ENCODE results near the gene MOBP.

The MOBP gene

GRCh38 chr3:39515681-39516441 lies 48.4 kb downstream of the MOBP start:
- Histone ChIP-seq H3K27me3 (replicated peaks) (no peaks in the 10 kb centered on the region), H3K27ac (no peak overlapping the region), H3K36me3 (replicated peaks) (no peaks in the 10 kb centered on the region), H3K4me3 (ENCODE audit: low read depth, low read length) (no peak overlapping the region)
- TF ChIP-seq, protein P1, sequence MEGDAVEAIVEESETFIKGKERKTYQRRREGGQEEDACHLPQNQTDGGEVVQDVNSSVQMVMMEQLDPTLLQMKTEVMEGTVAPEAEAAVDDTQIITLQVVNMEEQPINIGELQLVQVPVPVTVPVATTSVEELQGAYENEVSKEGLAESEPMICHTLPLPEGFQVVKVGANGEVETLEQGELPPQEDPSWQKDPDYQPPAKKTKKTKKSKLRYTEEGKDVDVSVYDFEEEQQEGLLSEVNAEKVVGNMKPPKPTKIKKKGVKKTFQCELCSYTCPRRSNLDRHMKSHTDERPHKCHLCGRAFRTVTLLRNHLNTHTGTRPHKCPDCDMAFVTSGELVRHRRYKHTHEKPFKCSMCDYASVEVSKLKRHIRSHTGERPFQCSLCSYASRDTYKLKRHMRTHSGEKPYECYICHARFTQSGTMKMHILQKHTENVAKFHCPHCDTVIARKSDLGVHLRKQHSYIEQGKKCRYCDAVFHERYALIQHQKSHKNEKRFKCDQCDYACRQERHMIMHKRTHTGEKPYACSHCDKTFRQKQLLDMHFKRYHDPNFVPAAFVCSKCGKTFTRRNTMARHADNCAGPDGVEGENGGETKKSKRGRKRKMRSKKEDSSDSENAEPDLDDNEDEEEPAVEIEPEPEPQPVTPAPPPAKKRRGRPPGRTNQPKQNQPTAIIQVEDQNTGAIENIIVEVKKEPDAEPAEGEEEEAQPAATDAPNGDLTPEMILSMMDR (IDR thresholded peaks at IDR 0.05; ENCODE audit: low read depth, low read length, missing control alignments), result no peak
- DNase-seq, result no peak
- in situ Hi-C loops (cut with HindIII; ENCODE audit: low pct_ligation_motif_present, low sequenced_read_pairs), result no loop called here

DNA sequence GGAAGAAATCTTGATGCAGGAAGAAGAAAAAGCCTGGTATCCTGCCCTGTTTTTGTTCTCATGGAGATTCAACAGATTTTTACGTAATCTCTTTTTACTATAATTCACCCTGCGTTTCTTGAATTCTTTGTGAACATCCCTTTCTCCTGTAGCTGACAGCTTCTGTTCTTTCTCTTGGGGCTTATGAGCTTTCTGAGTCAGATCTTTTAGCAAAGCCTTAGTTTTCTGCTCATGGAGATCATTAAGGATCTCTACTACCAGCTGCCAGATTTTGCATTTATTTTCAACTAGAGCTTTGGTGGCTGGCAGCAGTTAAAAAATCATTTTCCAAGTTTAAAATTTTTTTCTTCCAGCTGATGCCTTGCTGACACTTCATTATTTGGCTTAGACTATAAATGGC lies 51.6 kb downstream of the MOBP start:
- DNase-seq, result no peak
- H3K27ac ChIP-seq, result no peak overlapping the region
- no peak overlapping the region for H3K4me3 ChIP-seq (ENCODE audit: low read depth, low read length)
- H3K27me3 ChIP-seq (replicated peaks), result no peaks in the 10 kb centered on the region
- H3K36me3 ChIP-seq (replicated peaks), result no peaks in the 10 kb centered on the region
- TF ChIP-seq, protein P1 (IDR thresholded peaks at IDR 0.05; ENCODE audit: low read depth, low read length, missing control alignments), result no peak
- in situ Hi-C loops (cut with HindIII; ENCODE audit: low pct_ligation_motif_present, low sequenced_read_pairs), result no loop called here

GRCh38 chr3:39519554-39520288 lies 52.2 kb downstream of the MOBP start:
- in situ Hi-C loops (cut with HindIII; ENCODE audit: low pct_ligation_motif_present, low sequenced_read_pairs), result no loop called here
- Histone ChIP-seq H3K4me3 (ENCODE audit: low read depth, low read length) (no peak overlapping the region), H3K36me3 (replicated peaks) (no peaks in the 10 kb centered on the region), H3K27ac (no peak overlapping the region), H3K27me3 (replicated peaks) (no peaks in the 10 kb centered on the region)
- no peak for DNase-seq
- TF ChIP-seq, protein P1 (IDR thresholded peaks at IDR 0.05; ENCODE audit: low read depth, low read length, missing control alignments), result no peak

DNA sequence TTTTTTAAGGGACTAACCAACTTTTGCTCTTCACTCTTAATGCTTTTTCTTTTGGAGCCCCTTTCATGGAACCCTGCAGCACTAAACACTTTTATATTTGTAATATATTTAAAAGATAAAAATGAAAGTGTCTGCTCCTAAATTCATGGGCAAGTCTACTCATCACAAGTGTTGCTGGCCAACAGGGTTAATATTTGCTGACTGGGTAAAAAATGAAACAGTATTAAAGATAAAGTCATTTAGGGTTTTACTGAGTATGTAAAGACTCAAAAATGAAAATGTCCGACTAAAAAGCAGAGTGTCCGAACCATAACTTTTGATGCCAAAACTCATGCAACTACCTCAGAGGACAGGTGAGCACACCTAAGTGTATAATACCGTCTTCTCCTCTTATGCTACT lies 54.0 kb downstream of the MOBP start:
- Histone ChIP-seq H3K4me3 (ENCODE audit: low read depth, low read length) (no peak overlapping the region), H3K27ac (no peak overlapping the region), H3K27me3 (replicated peaks) (no peaks in the 10 kb centered on the region), H3K36me3 (replicated peaks) (no peaks in the 10 kb centered on the region)
- TF ChIP-seq, protein P1 (IDR thresholded peaks at IDR 0.05; ENCODE audit: low read depth, low read length, missing control alignments), result no peak
- DNase-seq, result no peak
- in situ Hi-C loops (cut with HindIII; ENCODE audit: low pct_ligation_motif_present, low sequenced_read_pairs), result no loop called here

DNA sequence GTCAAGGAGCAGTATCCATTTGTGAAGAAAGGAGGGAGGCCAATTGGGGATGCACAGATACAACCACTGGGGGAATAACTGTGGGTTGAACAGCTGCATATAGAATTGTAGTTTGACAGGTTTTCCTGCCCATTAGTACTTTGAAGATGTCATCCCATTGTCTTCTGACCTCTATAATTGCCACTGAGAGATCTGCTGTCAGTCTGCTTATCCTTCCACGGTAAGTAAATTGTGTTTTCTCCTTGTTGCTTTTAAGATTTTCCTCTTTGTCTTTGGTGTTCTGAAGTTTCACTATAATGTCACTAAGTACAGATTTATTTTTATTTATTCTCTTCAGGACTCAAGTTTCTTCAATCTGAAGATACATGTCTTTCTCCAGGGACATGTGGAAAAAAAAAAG lies 56.6 kb downstream of the MOBP start:
- TF ChIP-seq, protein P1 (IDR thresholded peaks at IDR 0.05; ENCODE audit: low read depth, low read length, missing control alignments), result no peak
- Histone ChIP-seq H3K4me3 (ENCODE audit: low read depth, low read length) (no peak overlapping the region), H3K27me3 (replicated peaks) (no peaks in the 10 kb centered on the region), H3K36me3 (replicated peaks) (no peaks in the 10 kb centered on the region), H3K27ac (no peak overlapping the region)
- DNase-seq, result no peak
- in situ Hi-C loops (cut with HindIII; ENCODE audit: low pct_ligation_motif_present, low sequenced_read_pairs), result no loop called here

Data from brain microvascular endothelial cell (primary cell).